Natural killer cell (primary cell): ENCODE measurements around the gene NDRG2. TPM values are rescaled to one million over a fixed set of nuclear protein-coding genes. Genes with fewer than 3 reads are reported as not detected.

Experiments
- ATAC-seq, 3 donors: fragments of 150-1000 bp in 2 of 3; fragments of 200-7000 bp in 1 of 3; cut with Tn5 transposase; 1 replicate in 1 of 3; 2 replicates in 2 of 3; pipeline ENCODE4 v1.10.0; 2021; ENCODE audit warnings: mild to moderate bottlenecking in 2 of 3, moderate library complexity in 2 of 3
- DNase-seq, 2 donors: peaks; one replicate each; pipeline versions ENCODE4 v3.0.0 to v3.0.0-alpha.2; 2013 to 2021; ENCODE audit warnings: mixed read lengths in 1 of 2
- H3K27ac ChIP-seq: one replicate; pipeline ENCODE4 v1.5.1; 2013; ENCODE audit warnings: mild to moderate bottlenecking, low read length
- H3K27me3 ChIP-seq: one replicate; pipeline ENCODE4 v1.6.1; 2013; ENCODE audit warnings: low read length; ENCODE audit not compliant: control insufficient read depth, insufficient read depth
- H3K36me3 ChIP-seq: one replicate; pipeline ENCODE4 v1.6.1; 2013; ENCODE audit warnings: low read length; ENCODE audit not compliant: control insufficient read depth, insufficient read depth
- H3K4me1 ChIP-seq: one replicate; pipeline ENCODE4 v1.6.1; 2013; ENCODE audit warnings: low read length; ENCODE audit not compliant: control insufficient read depth, insufficient read depth
- H3K4me3 ChIP-seq: one replicate; pipeline ENCODE4 v1.5.1; 2013; ENCODE audit warnings: low read length
- H3K9me3 ChIP-seq: one replicate; pipeline ENCODE4 v1.6.1; 2013; ENCODE audit warnings: low read length; ENCODE audit not compliant: control insufficient read depth, insufficient read depth
- H3K27ac Mint-ChIP-seq, 2 donors: one replicate each; pipeline ENCODE4 v1.8.0; 2022; ENCODE audit warnings: mild to moderate bottlenecking in 2 of 2, mixed read lengths in 2 of 2, moderate library complexity in 1 of 2
- H3K27me3 Mint-ChIP-seq, 2 donors: one replicate each; pipeline ENCODE4 v1.8.0; 2022; ENCODE audit warnings: low read depth in 2 of 2, mixed read lengths in 2 of 2
- H3K36me3 Mint-ChIP-seq: one replicate; pipeline ENCODE4 v1.8.0; 2022; ENCODE audit warnings: mixed read lengths
- H3K4me1 Mint-ChIP-seq, 2 donors: one replicate each; pipeline ENCODE4 v1.8.0; 2022; ENCODE audit warnings: mixed read lengths in 2 of 2
- H3K4me3 Mint-ChIP-seq: one replicate; pipeline ENCODE4 v1.8.0; 2022; ENCODE audit warnings: mild to moderate bottlenecking, moderate library complexity, mixed read lengths
- H3K9me3 Mint-ChIP-seq, 2 donors: one replicate each; pipeline ENCODE4 v1.8.0; 2022; ENCODE audit warnings: mixed read lengths in 2 of 2
- WGBS: methylation state at CpG from one replicate; pipeline ENCODE4 v1.1.7; 2013; ENCODE audit warnings: missing lambda C conversion rate; ENCODE audit not compliant: insufficient coverage; 5-methylcytosine and 5-hydroxymethylcytosine counted together
- intact Hi-C: fragments of 100-400 bp; cut with micrococcal nuclease; formaldehyde crosslinking; loops from one replicate; pipeline ENCODE4 v1.14.2; 2022
- total RNA-seq, 4 donors: library from RNA; stranded (reverse); fragments of 120-200 nt in 1 of 4; gene quantifications; one replicate each; pipeline versions ENCODE4 v1.2.3 to v1.2.4, GENCODE V29; 2013 to 2022
- TF ChIP-seq, protein P1 (sequence below): fragments of 200-600 bp; IDR thresholded peaks from one replicate; pipeline ENCODE4 v1.8.0; 2022; ENCODE audit warnings: antibody characterized with exemption

Gene NDRG2
- total RNA-seq, 3 donors from 2014 or later (not counting 1 experiment from before 2014, with no cell fraction given): 11.2 to 14.6 (median 13.6) TPM

DNA sequence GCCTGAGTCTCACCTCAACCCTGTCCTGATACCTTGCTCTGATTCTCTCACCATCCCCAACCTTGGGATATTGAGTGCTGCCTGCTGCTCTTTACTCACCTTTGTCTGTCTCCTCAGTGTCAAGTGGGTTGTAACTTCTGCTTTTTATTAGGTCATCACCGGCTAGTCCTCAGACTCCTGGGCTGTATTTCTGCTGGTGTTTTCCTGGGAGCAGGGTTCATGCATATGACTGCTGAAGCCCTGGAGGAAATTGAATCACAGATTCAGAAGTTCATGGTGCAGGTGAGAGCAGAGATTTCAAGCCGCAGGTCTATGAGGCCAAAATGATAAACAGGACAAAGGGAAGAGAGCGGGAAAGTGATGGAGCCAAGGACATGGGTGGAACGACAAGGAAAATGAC lies 25.3 kb downstream of the NDRG2 start:
- Mint-ChIP-seq H3K4me1 (peaks cover 0 to 4% of the 10 kb centered on the region in 2 donors), H3K36me3 (peaks cover 18% of the 10 kb centered on the region), H3K9me3 (no peaks in the 10 kb centered on the region), H3K4me3 (no peak overlapping the region), H3K27me3 (no peaks in the 10 kb centered on the region), H3K27ac (no peak overlapping the region)
- TF ChIP-seq, protein P1, sequence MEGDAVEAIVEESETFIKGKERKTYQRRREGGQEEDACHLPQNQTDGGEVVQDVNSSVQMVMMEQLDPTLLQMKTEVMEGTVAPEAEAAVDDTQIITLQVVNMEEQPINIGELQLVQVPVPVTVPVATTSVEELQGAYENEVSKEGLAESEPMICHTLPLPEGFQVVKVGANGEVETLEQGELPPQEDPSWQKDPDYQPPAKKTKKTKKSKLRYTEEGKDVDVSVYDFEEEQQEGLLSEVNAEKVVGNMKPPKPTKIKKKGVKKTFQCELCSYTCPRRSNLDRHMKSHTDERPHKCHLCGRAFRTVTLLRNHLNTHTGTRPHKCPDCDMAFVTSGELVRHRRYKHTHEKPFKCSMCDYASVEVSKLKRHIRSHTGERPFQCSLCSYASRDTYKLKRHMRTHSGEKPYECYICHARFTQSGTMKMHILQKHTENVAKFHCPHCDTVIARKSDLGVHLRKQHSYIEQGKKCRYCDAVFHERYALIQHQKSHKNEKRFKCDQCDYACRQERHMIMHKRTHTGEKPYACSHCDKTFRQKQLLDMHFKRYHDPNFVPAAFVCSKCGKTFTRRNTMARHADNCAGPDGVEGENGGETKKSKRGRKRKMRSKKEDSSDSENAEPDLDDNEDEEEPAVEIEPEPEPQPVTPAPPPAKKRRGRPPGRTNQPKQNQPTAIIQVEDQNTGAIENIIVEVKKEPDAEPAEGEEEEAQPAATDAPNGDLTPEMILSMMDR: no peak
- H3K36me3 ChIP-seq: peaks cover 27% of the 10 kb centered on the region
- no peaks in the 10 kb centered on the region for H3K9me3 ChIP-seq
- no peaks in the 10 kb centered on the region for H3K27me3 ChIP-seq
- no peak overlapping the region for H3K27ac ChIP-seq
- H3K4me1 ChIP-seq: no peaks in the 10 kb centered on the region
- intact Hi-C loops: no loop called here
- DNase-seq (no peak), ATAC-seq (no peak)
- 83% methylated on average over 4 of the region's 4 CpGs for WGBS
- H3K4me3 ChIP-seq: no peak overlapping the region

DNA sequence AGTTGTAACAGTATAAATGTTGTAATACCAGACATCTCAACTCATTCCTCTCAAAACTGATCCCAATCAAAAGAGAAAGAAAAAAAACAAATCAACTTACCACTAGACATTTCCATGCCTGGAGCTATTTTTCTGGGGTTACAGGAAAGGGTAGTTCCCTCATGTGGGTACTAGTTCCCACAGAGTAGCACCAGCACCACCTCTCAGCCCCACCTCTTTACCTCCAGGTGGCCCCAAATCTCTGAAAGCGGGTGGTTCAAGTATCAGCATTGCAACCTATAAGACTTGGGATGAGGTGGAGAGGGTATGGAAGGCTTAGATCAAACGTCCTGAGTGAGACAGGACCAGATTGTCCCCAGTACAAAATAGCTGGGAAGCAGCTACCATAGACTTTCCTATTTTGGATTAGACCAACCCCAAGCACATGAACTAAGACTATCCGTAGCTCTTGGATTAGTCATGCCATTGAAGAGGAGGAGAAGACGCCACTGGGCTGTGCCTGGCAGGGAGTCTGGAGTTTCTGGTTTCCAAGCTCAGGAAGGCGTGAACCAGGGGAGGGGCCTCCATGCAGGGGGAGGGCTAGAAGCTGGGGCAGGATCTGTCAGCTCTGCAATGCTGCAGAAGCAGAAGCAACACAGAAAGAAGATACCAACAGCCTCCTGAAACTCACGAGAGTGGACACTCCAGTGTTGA lies 26.0 kb downstream of the NDRG2 start, which contains the start of gene SLC39A2:
SLC39A2 (plus strand) TSS at position 620 of the 693 bp plus-strand sequence. CDS start 154 bp downstream, outside the sequence.
- Histone ChIP-seq H3K27ac (no peak within 1 kb of the TSS), H3K4me1 (no peaks in the 10 kb centered on the region), H3K27me3 (no peaks in the 10 kb centered on the region), H3K9me3 (no peaks in the 10 kb centered on the region), H3K36me3 (peaks cover 35% of the 10 kb centered on the region), H3K4me3 (no peak within 1 kb of the TSS)
- ATAC-seq (no peak), DNase-seq (no peak)
- no peaks in the 10 kb centered on the region for H3K27me3 Mint-ChIP-seq
- TF ChIP-seq, protein P1: no peak
- WGBS: 87% methylated on average over 5 of the region's 6 CpGs
- H3K27ac Mint-ChIP-seq: no peak within 1 kb of the TSS
- no peak within 1 kb of the TSS for H3K4me3 Mint-ChIP-seq
- peaks cover 19% of the 10 kb centered on the region for H3K36me3 Mint-ChIP-seq
- intact Hi-C loops: no loop called here
- H3K4me1 Mint-ChIP-seq: peaks cover 0 to 6% of the 10 kb centered on the region in 2 donors
- no peaks in the 10 kb centered on the region for H3K9me3 Mint-ChIP-seq

DNA sequence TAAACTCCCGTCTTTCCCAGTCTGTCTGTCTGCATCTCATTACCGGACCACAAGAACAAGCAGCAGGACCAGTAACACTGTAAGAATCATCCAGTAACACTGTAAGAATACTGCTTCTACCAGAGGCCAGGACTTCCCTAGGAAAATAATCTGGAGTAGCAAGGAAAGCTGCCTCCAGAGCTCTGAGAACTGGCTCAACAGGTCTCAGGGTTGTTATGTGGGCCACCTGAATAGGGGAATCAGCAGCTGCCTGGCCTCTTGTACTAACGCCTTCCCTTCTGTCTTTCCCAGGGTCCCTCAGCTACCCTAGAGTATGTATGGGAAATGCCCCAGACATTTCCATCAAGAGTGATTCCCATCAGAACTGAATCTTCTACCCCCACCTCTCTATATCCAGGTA lies 26.7 kb downstream of the NDRG2 start:
- ATAC-seq: no peak
- H3K9me3 ChIP-seq: no peaks in the 10 kb centered on the region
- no peak for DNase-seq
- peaks cover 38% of the 10 kb centered on the region for H3K36me3 ChIP-seq
- WGBS: 100% methylated on average over 3 of the region's 3 CpGs
- no peaks in the 10 kb centered on the region for H3K9me3 Mint-ChIP-seq
- no peak overlapping the region for H3K27ac Mint-ChIP-seq
- no peaks in the 10 kb centered on the region for H3K27me3 ChIP-seq
- peaks cover 0 to 8% of the 10 kb centered on the region in 2 donors for H3K4me1 Mint-ChIP-seq
- H3K4me3 Mint-ChIP-seq: no peak overlapping the region
- H3K4me3 ChIP-seq: no peak overlapping the region
- H3K27ac ChIP-seq: no peak overlapping the region
- H3K4me1 ChIP-seq: no peaks in the 10 kb centered on the region
- H3K27me3 Mint-ChIP-seq: no peaks in the 10 kb centered on the region
- H3K36me3 Mint-ChIP-seq: peaks cover 19% of the 10 kb centered on the region
- intact Hi-C loops: no loop called here
- TF ChIP-seq, protein P1: no peak

DNA sequence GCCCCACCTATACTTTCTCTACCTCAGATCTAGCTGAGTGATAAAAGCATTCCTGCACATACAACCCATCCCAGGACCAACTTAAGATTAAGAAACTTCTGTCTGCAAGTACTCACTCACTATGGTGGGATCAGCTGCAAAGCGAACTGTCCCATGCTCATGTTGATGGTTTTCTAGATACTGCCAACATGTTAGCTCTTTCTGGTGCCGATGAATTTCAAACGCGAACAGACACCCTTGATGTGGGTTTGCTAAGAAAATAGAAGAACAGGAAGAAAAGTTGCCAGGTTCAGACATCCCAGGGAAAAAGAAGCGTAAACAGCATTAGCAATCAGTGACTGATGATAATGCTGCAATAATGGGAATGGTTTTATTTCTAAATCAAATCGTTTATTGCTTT lies 27.3 kb downstream of the NDRG2 start:
- Mint-ChIP-seq H3K9me3 (no peaks in the 10 kb centered on the region), H3K4me3 (no peak overlapping the region), H3K27me3 (no peaks in the 10 kb centered on the region), H3K4me1 (peaks cover 0 to 8% of the 10 kb centered on the region in 2 donors), H3K27ac (no peak overlapping the region), H3K36me3 (peaks cover 19% of the 10 kb centered on the region)
- DNase-seq: no peak
- H3K27ac ChIP-seq: no peak overlapping the region
- ATAC-seq: no peak
- WGBS: 83% methylated on average over 5 of the region's 6 CpGs
- no peak overlapping the region for H3K4me3 ChIP-seq
- TF ChIP-seq, protein P1: no peak
- H3K36me3 ChIP-seq: peaks cover 44% of the 10 kb centered on the region
- H3K4me1 ChIP-seq: no peaks in the 10 kb centered on the region
- intact Hi-C loops: no loop called here
- H3K9me3 ChIP-seq: no peaks in the 10 kb centered on the region
- H3K27me3 ChIP-seq: no peaks in the 10 kb centered on the region
